NCI-H446 (cell line): ENCODE data around the gene CFAP97D2.

Experiments used
- DNase-seq, 2 experiments: peaks; one replicate each; lab custom pipeline; 2025; lab: John Stamatoyannopoulos, UW

The CFAP97D2 gene

DNA sequence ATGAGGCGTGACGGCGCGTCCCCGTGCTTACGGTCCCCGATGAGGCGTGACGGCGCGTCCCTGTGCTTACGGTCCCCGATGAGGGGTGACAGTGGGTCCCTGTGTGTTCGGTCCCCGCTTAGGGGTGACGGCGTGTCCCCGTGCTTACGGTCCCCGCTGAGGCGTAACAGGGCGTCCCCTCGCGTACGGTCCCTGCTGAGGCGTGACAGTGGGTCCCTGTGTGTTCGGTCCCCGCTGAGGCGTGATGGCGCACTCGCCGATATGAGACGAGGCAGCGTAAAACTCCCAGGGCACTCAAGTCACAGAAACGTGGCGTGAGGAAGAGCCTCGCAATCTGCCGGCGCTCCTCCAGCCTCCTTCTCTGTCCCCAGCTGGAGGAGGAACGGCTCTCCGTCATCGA, 20.9 kb downstream of the CFAP97D2 start:
- DNase-seq: no peak

DNA sequence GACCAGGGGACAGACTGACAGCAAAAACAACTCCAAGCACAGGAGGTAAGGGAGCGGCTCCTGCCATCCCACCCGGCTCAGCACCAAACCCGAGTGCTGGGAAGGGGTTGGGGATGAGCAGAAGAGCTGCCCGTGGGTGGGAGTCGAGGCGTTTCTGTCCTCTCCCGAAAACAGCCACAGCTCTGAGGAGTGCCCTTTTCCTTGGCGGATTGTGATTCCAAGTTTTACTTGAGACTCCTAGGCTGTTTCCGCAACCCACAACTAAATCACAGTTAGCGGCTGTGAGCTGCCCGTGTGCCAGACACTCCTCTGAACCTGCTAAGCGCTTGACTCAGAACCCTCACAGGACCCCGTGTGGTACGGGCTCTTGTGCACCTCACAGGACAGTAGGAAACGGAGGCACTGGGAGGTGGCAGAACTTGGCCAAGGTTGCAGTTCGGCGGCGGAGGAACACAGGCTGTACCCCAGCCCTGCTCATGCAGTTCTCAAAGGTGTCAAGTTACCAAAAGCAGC, 21.4 kb downstream of the CFAP97D2 start:
- no peak for DNase-seq

DNA sequence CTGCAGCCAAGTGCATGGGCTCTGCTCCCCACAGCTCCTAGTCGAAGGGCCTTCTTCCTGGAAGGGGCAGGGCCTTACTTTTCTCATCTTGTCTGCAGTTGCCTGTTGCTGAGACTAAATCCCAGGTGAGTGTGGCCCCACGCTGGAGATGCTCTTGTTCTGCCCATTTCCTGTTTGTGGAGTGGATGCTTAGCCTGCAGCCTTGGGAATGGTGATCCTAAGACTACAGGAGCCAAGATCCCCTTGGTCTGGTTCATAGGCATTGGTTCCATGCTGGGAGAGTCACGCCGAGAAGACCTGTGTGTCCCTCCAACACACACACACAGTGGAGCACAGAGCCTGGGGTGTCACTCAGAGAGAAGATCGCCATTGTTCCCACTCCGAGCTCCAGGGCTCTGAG, 23.5 kb downstream of the CFAP97D2 start:
- no peak for DNase-seq

DNA sequence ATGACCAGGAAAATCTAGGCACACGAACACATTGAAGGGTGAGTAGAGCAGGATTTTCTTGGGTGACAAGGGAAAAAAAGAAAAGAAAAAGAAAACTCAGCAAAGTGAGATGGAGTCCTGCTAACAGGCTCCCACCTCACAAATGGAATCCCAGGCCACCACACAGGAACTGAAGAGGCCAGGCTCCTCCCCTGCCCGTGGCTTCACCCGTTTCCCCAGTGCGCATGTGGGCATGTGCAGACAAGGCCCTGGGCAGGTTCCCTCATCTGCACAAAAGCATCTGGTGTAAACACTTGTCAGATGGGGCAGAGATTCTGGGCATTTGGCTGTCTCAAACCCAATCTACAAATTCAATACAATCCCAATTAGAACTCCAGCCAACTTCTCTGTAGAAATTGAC, 24.5 kb downstream of the CFAP97D2 start:
- no peak for DNase-seq

DNA sequence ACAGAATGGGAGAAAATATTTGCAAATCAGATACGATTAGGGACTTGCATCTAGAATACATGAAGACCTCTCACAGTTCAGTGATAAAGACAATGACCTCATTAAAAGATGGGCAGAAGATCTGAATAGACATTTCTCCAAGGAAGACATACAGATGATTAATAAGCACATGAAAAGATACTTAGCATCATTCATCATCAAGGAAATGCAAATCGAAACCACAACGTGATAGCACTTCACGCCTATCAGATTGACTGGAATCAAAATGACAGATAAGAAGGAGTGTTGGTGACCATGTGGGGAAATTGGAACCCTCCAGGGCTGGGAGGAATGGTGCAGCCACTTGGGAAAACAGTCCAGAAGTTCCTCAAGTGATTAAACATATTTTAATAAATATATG, 25.8 kb downstream of the CFAP97D2 start:
- no peak for DNase-seq

DNA sequence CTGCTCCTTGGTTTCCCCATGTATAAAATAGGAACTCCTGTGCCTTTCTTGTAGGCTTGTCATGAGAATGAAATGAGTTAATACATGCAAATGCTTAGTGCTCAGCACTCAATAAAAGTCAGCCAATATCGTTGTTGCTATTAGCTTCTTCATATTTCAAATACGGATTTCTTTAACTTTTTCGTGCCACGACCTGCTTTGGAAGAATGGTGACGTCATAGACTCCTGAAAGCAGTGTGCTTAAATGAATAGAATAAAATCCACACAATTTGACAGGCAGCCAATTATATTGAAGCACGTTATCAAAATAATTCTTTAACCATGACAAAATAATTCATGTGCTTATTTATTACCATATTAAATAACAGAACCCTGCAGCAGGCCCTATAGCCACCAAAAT, 29.1 kb downstream of the CFAP97D2 start:
- DNase-seq: no peak

DNA sequence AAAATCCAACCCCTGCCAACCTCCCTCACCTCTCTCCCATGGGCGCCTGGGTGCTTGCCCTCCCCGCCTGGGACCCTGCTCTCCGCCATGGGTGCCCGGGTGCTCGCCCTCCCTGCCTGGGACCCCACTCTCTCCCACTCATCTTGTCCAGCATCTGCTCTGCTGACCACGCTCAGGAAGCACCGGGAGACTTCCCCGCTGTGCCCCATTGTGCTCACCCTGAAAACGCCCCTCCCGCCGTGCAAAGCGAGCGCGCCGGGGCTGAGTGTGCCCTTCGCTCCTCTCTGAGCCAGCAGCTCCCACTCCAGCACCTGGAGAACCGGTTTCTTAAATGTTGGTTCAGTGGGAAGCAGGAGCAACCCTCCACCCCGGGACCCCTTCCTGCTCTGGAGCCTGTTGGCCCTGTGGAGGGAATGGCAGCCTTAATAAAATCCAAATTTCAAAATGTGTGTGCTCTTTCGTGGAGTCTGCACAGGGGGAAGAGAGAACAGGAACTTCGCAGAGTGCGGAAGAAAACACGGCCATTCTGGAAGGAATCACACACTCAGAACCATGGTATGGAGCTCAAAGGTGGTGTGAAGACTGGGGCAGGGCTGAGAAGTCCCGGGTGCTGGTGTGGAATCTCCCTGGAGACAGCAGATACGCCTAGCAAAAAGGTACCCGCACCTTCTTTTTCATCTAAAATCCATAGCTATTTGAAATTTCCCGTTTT, 32.5 kb downstream of the CFAP97D2 start:
- no peak for DNase-seq

DNA sequence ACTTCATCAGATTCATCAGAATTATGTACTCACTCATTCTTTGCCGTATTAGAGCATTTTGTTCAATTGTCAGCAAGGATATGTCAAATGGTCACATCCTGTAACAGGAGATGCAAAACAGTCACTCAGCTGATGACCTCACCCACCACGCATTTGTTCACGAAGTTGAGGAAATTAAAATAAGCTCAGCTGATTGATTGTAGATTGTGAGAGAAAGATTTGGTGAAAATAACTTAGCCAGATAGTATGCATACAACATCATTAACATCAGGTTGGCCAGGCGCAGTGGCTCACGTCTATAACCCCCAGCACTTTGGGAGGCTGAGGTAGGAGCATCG, 33.1 kb downstream of the CFAP97D2 start:
- no peak for DNase-seq

DNA sequence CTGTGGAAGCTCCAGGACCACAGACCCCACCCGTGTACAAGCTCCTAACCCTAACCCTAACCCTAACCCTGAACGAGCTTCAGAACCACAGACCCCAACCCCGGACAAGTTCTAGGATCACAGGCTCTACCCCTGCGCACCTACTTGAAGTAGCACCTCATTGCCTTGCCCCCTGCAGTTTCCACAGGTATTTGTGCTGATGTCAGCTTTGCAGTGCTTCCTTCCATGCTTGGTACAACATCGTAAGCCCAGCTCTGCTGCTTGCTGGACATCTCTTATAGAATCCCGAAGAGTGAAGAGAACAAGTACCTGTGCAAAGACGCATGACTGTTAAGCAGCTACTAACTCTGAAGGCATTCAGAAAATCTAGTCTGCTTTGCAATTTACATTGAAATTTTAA, 34.9 kb downstream of the CFAP97D2 start:
- no peak for DNase-seq

DNA sequence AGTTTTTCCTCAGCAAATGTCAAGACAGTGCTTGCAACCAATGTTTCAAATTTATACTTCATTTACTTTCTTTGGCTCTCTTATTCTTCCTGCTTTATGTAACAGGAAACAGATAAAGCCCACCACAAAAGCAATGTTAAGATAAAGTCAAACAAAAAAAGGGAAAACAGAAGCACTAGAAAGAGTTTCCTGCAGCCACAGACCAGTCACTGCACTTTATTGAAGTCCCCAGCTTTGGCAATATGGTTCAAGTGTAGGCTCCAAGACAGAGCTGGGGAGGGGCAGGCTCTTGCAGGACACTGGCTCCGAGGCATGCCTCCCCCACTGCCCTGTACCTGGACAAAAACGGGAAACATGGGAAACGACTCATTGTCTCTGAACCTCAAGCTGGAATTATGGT, 40.3 kb downstream of the CFAP97D2 start:
- DNase-seq: no peak

DNA sequence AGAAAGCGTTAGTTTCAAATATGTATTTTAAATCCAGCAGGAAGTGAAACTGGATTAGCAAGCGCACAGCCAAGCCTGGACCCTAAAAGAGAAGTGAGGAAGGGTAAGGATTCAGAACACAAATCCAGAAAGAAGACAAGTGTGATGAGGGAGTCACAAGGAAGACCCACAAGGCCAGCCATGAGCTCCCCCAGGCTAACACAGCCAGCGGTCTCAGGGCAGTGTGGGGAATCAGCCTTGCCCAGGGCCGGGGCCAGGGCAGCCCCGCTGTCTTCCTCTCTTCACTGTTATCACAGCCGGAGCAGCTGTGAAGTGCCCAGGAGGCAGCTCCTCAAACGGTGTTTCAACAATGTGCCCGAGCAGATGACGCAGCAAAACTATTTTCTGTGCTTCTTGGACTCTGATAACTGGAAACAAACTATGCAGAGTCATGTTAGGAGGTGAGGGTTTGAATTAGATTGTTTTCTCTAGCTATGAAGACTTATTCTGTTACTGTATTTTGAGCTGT, 43.5 kb downstream of the CFAP97D2 start:
- DNase-seq: no peak

DNA sequence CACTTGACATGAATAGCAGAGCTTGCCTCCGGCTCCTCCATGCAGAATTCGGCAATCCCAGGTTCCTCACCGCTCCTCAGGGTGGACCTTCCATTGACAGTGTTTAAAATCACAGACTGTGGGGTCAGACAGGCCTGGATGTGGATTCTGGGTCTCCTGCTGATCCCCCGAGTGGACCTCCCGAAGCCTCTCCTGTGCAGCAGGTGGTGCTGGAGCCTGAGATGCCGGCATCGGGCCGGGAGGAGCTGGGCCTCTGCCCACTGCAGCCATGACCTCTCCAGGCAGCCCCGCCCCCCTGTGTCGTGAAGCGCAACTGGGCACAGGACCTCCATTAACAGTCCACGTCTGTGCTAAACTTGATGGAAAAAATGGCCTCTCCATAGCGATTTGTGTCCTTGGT, 45.1 kb downstream of the CFAP97D2 start:
- no peak for DNase-seq

DNA sequence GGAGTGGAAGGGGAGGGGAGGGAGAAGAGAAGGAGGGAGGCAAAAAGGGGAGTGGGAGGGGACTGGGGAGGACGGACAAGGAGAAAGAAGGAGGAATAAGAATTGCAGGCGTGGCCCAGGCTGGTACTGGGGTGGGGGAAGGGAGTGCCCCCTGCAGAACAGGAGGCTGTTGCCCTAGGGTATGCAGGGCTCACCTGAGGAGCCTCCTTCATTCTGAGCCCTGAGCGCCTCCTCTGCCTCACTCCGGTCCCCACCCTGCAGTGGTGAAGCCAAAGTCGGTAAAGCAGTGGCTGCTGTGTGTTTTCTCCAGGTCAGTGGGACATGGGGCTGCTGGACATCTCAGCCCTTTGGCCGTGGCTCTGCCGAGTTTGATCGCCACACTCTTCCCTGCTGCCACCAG, 46.6 kb downstream of the CFAP97D2 start:
- DNase-seq: no peak

DNA sequence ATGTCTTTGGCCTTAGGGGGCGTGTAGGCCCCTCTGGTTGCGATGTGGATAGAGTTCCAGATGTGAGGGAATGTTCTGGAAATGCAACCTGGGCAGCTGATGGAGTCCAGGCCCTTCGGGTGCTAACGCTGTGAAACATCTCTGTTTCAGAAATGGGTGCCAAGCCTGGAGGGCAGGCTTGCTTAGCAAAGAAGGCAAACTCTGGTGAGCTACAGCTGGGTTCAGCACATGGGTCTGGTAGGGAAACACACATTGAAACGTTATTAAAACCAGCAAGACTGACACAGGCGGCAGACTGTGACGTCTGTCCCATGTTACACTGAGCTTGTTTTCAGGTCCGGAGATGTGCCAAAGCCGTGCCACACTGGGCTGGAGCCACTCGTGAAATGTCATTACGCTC, 47.0 kb downstream of the CFAP97D2 start:
- DNase-seq: no peak

DNA sequence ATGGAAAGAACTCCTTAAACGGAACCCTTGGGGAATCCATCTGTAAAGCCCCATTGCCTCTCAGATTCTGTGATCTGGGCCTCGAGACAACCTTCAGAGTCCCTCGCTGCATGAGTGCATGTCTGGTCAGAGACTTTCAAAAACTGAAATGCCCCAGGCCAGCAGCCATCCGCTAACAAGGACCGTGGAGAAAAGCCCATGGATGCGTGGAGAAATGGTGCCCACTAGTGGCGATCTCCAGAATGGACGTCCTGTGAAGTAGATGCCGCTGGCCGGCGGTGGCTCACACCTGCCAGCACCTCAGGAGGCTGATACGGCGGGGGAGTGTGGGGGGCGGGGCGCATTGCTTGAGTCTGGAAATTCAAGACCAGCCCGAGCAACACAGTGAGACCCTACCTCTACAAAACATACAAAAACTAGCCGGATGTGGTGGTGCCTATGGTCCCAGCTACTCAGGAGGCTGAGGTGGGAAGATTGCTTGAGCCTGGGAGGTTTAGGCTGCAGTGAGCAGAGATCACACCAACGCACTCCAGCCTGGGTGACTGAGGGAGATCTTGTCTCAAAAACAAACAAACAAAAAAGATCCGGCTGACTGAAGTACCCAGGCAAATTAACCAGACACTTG, 47.8 kb downstream of the CFAP97D2 start:
- peak; percentile 8 to 58 for DNase-seq

DNA sequence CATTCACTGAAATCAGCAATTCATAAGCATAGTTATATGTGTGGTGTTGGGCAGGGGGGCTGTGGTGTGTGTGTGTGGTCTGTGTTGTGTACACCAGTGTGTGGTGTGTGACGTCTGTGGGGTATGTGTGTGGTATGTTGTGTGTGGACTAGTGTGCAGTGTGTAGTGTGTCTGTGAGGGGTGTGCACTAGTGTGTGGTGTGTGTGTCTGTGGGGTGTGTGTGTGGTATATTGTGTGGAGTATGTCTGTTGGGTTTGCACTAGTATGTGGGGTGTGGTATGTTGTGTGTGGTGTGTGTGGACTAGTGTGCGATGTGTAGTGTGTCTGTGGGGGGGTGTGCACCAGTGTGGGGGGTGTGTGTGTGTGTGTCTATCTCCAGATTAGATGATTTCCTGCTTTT, 48.5 kb downstream of the CFAP97D2 start:
- DNase-seq: no peak

DNA sequence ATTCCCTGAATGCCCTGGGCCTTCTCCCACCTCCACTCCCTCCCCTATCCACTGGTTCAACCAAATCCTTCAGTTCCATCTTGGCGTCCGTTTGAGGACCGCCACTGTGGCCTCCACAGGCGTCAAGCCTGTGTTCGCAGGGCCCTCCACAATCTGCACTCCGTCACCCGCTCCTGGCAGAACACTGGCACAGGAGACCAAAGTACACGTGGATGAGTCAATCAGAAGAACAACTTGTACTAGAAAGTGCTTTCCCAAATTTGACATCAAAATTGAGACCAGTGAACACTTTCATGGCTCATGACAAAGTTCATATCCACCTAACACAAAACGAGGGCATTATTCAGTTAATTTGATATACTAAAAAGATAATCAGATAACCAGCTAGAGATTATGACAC, 49.1 kb downstream of the CFAP97D2 start:
- DNase-seq: no peak

DNA sequence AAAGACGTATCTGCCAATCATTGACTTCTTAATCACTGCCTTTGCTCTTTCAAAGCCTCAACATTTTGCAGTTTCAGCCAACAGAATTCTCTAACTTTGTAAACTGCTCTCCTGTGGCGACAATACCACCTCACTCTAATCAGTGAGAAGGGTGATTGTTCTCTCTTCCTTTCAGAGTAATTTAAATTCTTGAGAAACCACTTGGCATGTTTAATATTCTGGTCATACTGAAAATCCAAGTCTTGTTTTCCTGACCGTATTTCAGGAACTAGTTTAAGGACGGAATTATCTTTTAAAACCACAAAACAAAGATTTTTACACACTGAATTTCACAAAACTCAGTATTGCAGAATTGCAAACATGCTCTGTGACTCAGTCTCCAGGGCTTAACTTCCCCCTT, 50.4 kb downstream of the CFAP97D2 start:
- DNase-seq: no peak

DNA sequence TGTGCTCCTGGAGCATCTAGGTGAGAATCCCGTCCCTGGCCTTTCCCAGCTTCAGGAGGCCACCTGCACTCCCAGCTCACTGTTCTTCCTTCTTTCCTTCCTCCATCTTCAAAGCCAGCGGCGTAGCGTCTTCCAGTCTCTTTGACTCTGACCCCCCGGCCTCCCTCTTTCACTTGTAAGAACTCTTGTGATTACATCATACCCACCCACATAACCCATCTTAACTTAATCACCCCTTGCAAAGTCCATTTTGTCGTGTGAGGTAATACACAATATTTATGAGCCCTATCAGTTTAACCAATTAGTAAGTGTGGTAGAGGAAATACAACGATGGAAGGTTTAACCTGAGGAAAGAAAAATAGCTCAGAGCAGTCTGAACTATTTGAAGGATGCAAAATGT, 51.1 kb downstream of the CFAP97D2 start:
- DNase-seq: no peak

DNA sequence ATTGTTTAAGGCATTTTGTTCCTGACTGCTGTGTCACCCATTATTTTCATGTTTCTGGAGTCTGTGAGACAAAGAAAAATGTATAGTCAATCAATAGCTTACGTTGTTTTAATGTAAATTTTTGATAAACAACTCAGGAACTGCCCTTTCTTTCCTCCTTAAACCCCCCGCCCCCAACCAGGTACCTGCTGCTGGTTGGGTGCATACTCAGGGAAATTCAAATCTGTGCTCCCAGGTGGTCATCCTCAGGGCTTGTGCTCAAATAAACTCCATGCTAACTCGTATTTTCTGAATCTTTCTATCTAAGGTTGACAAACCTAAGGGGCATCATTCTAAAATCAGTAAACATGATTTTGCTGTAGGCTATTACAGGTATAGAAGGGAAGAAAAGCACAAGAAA, 51.5 kb downstream of the CFAP97D2 start:
- no peak for DNase-seq

DNA sequence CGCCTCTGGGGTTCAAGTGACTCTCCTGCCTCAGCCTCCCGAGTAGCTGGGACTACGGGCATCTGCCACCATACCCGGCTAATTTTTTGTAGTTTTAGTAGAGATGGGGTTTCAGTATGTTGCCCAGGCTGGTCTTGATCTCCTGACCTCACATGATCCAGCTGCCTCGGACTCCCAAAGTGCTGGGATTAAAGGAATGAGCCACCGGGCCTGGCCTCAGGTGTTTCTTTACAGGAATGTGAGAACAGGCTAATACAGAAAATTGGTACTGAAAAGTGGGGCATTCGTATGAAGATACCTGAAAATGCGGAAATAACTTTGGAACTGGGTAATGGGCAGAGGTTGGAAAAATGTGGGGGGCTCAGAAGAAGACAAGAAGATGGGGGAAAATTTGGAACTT, 52.8 kb downstream of the CFAP97D2 start:
- DNase-seq: no peak

DNA sequence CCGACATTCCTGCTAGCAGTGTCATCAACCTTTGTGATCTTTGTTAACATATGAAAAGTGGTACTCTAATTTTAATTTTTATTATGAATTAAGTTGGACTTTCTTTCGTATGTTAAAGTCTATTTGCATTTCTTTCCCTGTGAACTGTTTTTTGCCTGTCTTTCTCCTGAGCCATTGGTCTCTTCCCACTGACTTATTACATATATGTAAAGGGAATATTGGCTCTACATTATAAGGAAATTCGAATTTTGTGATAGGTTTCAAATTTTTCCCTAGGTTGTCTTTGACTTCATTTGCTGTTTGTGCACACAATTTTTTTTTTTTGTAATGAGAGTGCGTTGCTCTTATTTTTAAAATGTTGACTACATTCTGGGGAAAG, 55.2 kb downstream of the CFAP97D2 start:
- DNase-seq: no peak

DNA sequence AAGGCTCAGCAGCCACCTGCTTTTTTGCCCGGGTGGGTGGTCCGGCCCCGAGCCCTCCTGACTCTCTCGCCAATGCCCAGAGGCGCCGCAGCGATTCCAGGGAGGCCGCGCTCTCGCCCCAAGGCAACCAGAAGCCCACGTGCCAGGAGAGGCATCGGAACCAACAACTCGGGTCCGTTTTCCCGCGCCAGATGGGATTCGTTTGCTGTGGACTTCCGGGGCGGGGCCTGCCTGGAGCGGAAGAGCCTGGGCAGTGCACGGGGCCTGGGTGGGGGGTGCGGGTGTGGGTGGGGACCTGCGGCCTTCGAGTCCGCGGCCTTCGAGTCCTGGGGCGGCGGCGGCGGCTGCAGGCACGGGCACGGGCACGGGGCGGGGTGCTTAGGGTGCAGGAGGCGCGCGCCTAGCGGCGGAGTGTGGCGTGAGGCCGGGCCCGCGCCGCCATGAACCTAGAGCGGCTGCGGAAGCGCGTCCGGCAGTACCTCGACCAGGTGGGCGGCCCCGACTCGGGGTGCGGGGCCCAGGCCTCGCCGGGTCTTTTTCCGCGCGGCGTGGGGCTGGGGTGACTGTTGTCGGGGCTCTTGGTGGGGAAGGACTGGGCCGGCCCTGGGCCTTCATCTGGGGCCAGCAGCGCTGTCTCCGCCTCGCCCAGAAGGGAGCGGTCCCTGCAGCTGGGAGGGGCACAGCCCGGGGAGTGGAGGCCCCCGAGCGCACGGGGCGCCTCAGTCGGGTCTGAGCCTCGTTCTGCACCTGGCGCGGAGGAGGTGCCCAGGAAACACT, 55.8 kb downstream of the CFAP97D2 start, which contains the start of gene CDC16:
TSS of gene CDC16 (plus strand) at position 253 of the 777 bp plus-strand sequence. CDS start at position 441, 188 bp downstream.
- DNase-seq: peak in 1 of 2 experiments; percentile 72
